Measurements from ENCODE around the gene METRN.

The METRN gene

GRCh38 chr16:711084-711483, 3.8 kb upstream of the METRN start:
- DNase-seq = no peak

GRCh38 chr16:711548-712320, 3.2 kb upstream of the METRN start:
- DNase-seq = peak; percentile 48

GRCh38 chr16:712740-713250, 2.1 kb upstream of the METRN start:
- DNase-seq = peak; percentile 38

- no peak for DNase-seq
Observed at GRCh38 chr16:714079-714478, 839 bp upstream of the METRN start.

- DNase-seq = peak; percentile 9
Observed at GRCh38 chr16:715477-716199, 720 bp downstream of the METRN start.

GRCh38 chr16:716200-716568, 1.3 kb downstream of the METRN start:
- DNase-seq = no peak

GRCh38 chr16:716768-717325, 1.9 kb downstream of the METRN start:
- DNase-seq = no peak

- no peak for DNase-seq
Observed at GRCh38 chr16:717450-718245, 2.7 kb downstream of the METRN start.

GRCh38 chr16:718389-718788, 3.5 kb downstream of the METRN start:
- no peak for DNase-seq

- no peak for DNase-seq
Observed at GRCh38 chr16:718922-719321, 4.0 kb downstream of the METRN start.

GRCh38 chr16:719815-720446, 5.0 kb downstream of the METRN start:
- DNase-seq = peak; percentile 11

GRCh38 chr16:720447-720989, 5.6 kb downstream of the METRN start:
- peak; percentile 42 for DNase-seq

- peak; percentile 83 for DNase-seq
Observed at GRCh38 chr16:720990-721764, 6.3 kb downstream of the METRN start, which contains the start of gene ANTKMT. ANTKMT (plus strand) TSS chr16:721146; CDS start chr16:721275, 129 bp downstream.

GRCh38 chr16:721765-722540, 7.0 kb downstream of the METRN start:
- no peak for DNase-seq

- no peak for DNase-seq
Observed at GRCh38 chr16:722835-723633, 8.1 kb downstream of the METRN start.

GRCh38 chr16:723695-724094, 8.8 kb downstream of the METRN start:
- DNase-seq = no peak

GRCh38 chr16:724188-725040, 9.5 kb downstream of the METRN start:
- DNase-seq = no peak

GRCh38 chr16:725041-725376, 10.1 kb downstream of the METRN start:
- no peak for DNase-seq
